Measurements from ENCODE around the gene SLK. TPM values are rescaled to one million over a fixed set of nuclear protein-coding genes. Genes with fewer than 3 reads are reported as not detected.

SLK gene
- total RNA-seq, 1 experiment from 2014 or later, result 40.8 TPM

DNA sequence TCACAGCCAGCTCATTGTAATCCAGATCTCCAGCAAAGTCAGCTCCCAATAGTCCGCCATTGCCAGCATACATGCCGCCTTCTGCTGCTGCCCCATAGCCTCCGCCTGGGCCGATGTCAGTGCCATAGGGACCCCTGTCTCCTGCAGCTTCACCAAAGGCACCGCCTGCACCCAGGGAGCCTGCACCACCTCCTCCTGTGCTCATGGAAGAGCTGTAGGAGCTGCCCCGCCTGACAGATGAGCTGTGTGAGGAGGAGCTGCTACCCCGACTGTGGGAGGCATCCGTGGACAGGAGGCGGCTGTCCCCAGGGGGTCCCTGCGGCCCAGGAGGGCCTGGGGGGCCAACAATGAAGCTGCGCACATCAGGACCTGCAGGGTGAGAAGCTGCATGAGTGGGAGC is 67.0 kb downstream of the SLK start:
- Histone ChIP-seq H3K4me1 (ENCODE audit: control insufficient read depth, insufficient read depth, low read length) (no peaks in the 10 kb centered on the region), H3K36me3 (ENCODE audit: control insufficient read depth, insufficient read depth, low read length) (0 out of 2 replicates have a peak, but pooled peaks cover 2% of the 10 kb centered on the region), H3K27ac (ENCODE audit: low read length) (no peak overlapping the region), H3K4me3 (ENCODE audit: low read depth in 2 of 2, low read length in 2 of 2) (no peak overlapping the region), H3K27me3 (ENCODE audit: control insufficient read depth, insufficient read depth, low read length) (no peaks in the 10 kb centered on the region), H3K9me3 (ENCODE audit: control insufficient read depth, insufficient read depth, low read depth, low read length) (no peaks in the 10 kb centered on the region)
- in situ Hi-C loops (cut with HindIII; ENCODE audit: low pct_unique_long_range_greater_than_20kb, low sequenced_read_pairs), result no loop called here
- ChIA-PET POLR2A (no interaction called here), CTCF (interaction anchor here (0.6 kb wide), 1 partner anchor 87 kb away, joined by 3 read pairs; no protein-coding TSS in a partner anchor)
- DNase-seq (ENCODE audit: low read depth, low spot score) (no peak), ATAC-seq (no peak)
- BruUV-seq (replicated peaks), result no TSS peak
- intact Hi-C loops (cut with micrococcal nuclease; ENCODE audit: unreplicated experiment), result no loop called here
- TF ChIP-seq, protein P1, sequence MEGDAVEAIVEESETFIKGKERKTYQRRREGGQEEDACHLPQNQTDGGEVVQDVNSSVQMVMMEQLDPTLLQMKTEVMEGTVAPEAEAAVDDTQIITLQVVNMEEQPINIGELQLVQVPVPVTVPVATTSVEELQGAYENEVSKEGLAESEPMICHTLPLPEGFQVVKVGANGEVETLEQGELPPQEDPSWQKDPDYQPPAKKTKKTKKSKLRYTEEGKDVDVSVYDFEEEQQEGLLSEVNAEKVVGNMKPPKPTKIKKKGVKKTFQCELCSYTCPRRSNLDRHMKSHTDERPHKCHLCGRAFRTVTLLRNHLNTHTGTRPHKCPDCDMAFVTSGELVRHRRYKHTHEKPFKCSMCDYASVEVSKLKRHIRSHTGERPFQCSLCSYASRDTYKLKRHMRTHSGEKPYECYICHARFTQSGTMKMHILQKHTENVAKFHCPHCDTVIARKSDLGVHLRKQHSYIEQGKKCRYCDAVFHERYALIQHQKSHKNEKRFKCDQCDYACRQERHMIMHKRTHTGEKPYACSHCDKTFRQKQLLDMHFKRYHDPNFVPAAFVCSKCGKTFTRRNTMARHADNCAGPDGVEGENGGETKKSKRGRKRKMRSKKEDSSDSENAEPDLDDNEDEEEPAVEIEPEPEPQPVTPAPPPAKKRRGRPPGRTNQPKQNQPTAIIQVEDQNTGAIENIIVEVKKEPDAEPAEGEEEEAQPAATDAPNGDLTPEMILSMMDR (IDR thresholded peaks at IDR 0.05), result no peak
- TF ChIP-seq, protein P2, sequence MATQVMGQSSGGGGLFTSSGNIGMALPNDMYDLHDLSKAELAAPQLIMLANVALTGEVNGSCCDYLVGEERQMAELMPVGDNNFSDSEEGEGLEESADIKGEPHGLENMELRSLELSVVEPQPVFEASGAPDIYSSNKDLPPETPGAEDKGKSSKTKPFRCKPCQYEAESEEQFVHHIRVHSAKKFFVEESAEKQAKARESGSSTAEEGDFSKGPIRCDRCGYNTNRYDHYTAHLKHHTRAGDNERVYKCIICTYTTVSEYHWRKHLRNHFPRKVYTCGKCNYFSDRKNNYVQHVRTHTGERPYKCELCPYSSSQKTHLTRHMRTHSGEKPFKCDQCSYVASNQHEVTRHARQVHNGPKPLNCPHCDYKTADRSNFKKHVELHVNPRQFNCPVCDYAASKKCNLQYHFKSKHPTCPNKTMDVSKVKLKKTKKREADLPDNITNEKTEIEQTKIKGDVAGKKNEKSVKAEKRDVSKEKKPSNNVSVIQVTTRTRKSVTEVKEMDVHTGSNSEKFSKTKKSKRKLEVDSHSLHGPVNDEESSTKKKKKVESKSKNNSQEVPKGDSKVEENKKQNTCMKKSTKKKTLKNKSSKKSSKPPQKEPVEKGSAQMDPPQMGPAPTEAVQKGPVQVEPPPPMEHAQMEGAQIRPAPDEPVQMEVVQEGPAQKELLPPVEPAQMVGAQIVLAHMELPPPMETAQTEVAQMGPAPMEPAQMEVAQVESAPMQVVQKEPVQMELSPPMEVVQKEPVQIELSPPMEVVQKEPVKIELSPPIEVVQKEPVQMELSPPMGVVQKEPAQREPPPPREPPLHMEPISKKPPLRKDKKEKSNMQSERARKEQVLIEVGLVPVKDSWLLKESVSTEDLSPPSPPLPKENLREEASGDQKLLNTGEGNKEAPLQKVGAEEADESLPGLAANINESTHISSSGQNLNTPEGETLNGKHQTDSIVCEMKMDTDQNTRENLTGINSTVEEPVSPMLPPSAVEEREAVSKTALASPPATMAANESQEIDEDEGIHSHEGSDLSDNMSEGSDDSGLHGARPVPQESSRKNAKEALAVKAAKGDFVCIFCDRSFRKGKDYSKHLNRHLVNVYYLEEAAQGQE (IDR thresholded peaks at IDR 0.05; ENCODE audit: insufficient read depth in 1 of 2, low read depth in 2 of 2, low read length in 1 of 2), result no peak
- TF ChIP-seq SIN3A (IDR thresholded peaks at IDR 0.05; ENCODE audit: borderline replicate concordance, insufficient read depth, low read depth, low read length) (no peak), POLR2AphosphoS5 (IDR thresholded peaks at IDR 0.05; ENCODE audit: low read depth, low read length) (no peak), TCF7L2 (IDR thresholded peaks at IDR 0.05; ENCODE audit: low read depth, low read length) (no peak)

DNA sequence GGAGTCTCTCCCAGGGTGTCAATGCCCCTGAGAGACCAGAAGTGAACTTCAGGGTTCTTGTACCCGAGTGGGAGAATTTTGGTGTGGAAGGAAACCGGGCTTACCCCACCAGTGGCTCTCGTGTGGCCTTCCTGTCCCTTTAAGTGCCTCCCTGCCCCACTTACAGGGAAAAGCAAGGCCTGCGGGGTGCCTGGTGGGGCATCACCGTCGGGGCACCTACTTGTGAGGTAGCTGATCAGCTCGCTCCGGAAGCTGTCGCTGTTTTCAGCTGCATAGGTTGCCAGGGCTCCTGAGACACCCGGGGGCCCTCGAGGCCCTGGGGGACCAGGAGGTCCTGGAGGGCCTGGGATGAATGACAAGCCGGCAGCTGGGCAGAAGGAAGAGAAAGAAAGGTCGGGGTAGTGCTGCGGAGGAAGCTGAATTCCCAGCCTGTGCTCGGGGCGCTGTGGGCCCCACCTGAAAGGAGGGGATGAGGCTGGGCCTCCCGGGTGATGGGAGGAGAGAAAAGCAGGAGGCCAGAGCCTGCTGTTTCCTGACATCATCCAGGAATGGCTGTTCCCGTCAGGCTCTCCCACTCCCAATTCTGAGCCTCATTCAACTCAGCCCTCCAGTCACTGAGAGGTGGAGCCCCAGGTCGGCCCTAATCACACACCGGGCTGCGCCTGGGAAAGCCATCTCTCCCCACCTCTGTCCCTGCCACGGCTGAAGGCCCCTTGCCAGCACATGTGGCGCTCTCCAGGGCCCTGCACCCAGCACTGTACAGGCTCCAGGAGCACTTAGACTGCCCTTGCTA is 67.7 kb downstream of the SLK start:
- TF ChIP-seq, protein P2 (IDR thresholded peaks at IDR 0.05; ENCODE audit: insufficient read depth in 1 of 2, low read depth in 2 of 2, low read length in 1 of 2), result no peak
- no peak for TF ChIP-seq TCF7L2 (IDR thresholded peaks at IDR 0.05; ENCODE audit: low read depth, low read length)
- TF ChIP-seq, protein P1 (IDR thresholded peaks at IDR 0.05), result no peak
- intact Hi-C loops (cut with micrococcal nuclease; ENCODE audit: unreplicated experiment) (no loop called here), in situ Hi-C loops (cut with HindIII; ENCODE audit: low pct_unique_long_range_greater_than_20kb, low sequenced_read_pairs) (no loop called here)
- H3K27ac ChIP-seq (ENCODE audit: low read length), result no peak overlapping the region
- no TSS peak for BruUV-seq (replicated peaks)
- 0 out of 2 replicates have a peak, but pooled peaks cover 2% of the 10 kb centered on the region for H3K36me3 ChIP-seq (ENCODE audit: control insufficient read depth, insufficient read depth, low read length)
- ATAC-seq, result peak; percentile 19
- DNase-seq (ENCODE audit: low read depth, low spot score), result no peak
- no peaks in the 10 kb centered on the region for H3K4me1 ChIP-seq (ENCODE audit: control insufficient read depth, insufficient read depth, low read length)
- H3K9me3 ChIP-seq (ENCODE audit: control insufficient read depth, insufficient read depth, low read depth, low read length), result no peaks in the 10 kb centered on the region
- H3K4me3 ChIP-seq (ENCODE audit: low read depth in 2 of 2, low read length in 2 of 2), result no peak overlapping the region
- POLR2A ChIA-PET, result no interaction called here
- no peaks in the 10 kb centered on the region for H3K27me3 ChIP-seq (ENCODE audit: control insufficient read depth, insufficient read depth, low read length)
- CTCF ChIA-PET, result interaction anchor here (0.6 kb wide), 1 partner anchor 87 kb away, joined by 3 read pairs; no protein-coding TSS in a partner anchor

All from Panc1 (cell line).